ENCODE measurements around the gene WIPF2. TPM values are rescaled to one million over a fixed set of nuclear protein-coding genes. Genes with fewer than 3 reads are reported as not detected.

The WIPF2 gene
- total RNA-seq, 2 donors from 2014 or later = 12.6 to 27.0 TPM

- DNase-seq (ENCODE audit: low spot score) = no peak
Observed at GRCh38 chr17:40322358-40323315, 103.5 kb downstream of the WIPF2 start.

GRCh38 chr17:40323391-40324381 lies 104.6 kb downstream of the WIPF2 start:
- 50% methylated on average over 10 of the region's 10 CpGs for WGBS
- Histone ChIP-seq H3K36me3 (no peaks in the 10 kb centered on the region), H3K4me3 (no peak overlapping the region), H3K27ac (peak overlapping the region; percentile 22 to 64), H3K27me3 (replicated peaks; ENCODE audit: insufficient read depth) (no peaks in the 10 kb centered on the region), H3K9me3 (no peaks in the 10 kb centered on the region), H3K4me1 (replicated peaks) (peaks cover 37% of the 10 kb centered on the region)
- intact Hi-C loops (cut with DNase I) = no loop called here
- no peak for TF ChIP-seq POLR2A (IDR thresholded peaks at IDR 0.05)
- no peak for TF ChIP-seq POLR2AphosphoS5 (IDR thresholded peaks at IDR 0.05)
- no peak for TF ChIP-seq CTCF (IDR thresholded peaks at IDR 0.05)
- no peak for DNase-seq (ENCODE audit: low spot score)

More at GRCh38 chr17:40322358-40323315, 103.5 kb downstream of the WIPF2 start:
- Histone ChIP-seq H3K27ac (peak overlapping the region; percentile 58 to 64), H3K36me3 (no peaks in the 10 kb centered on the region), H3K4me3 (peak overlapping the region; percentile 1 to 19), H3K27me3 (replicated peaks; ENCODE audit: insufficient read depth) (no peaks in the 10 kb centered on the region), H3K4me1 (replicated peaks) (peaks cover 31% of the 10 kb centered on the region), H3K9me3 (no peaks in the 10 kb centered on the region)
- no peak for TF ChIP-seq CTCF (IDR thresholded peaks at IDR 0.05)
- no peak for TF ChIP-seq POLR2A (IDR thresholded peaks at IDR 0.05)
- peak; percentile 10 for TF ChIP-seq POLR2AphosphoS5 (IDR thresholded peaks at IDR 0.05)
- intact Hi-C loops (cut with DNase I) = no loop called here
- WGBS = 21% methylated on average over 19 of the region's 19 CpGs

- H3K27ac ChIP-seq = peak overlapping the region in 1 of 2 donors; percentile 27
Observed at GRCh38 chr17:40325156-40326013, 106.3 kb downstream of the WIPF2 start.

More at GRCh38 chr17:40325156-40326013, 106.3 kb downstream of the WIPF2 start:
- H3K9me3 ChIP-seq = no peaks in the 10 kb centered on the region
- no peak overlapping the region for H3K4me3 ChIP-seq
- no peak for TF ChIP-seq POLR2A (IDR thresholded peaks at IDR 0.05)
- TF ChIP-seq CTCF (IDR thresholded peaks at IDR 0.05) = no peak
- TF ChIP-seq POLR2AphosphoS5 (IDR thresholded peaks at IDR 0.05) = no peak
- no peaks in the 10 kb centered on the region for H3K36me3 ChIP-seq
- intact Hi-C loops (cut with DNase I) = no loop called here
- 82% methylated on average over 13 of the region's 13 CpGs for WGBS
- peaks cover 32% of the 10 kb centered on the region for H3K4me1 ChIP-seq (replicated peaks)
- no peak for DNase-seq (ENCODE audit: low spot score)
- no peaks in the 10 kb centered on the region for H3K27me3 ChIP-seq (replicated peaks; ENCODE audit: insufficient read depth)
